HepG2 (cell line): ENCODE data around the gene PLLP. TPM values are rescaled to one million over a fixed set of nuclear protein-coding genes. Genes with fewer than 3 reads are reported as not detected.

ENCODE experiments used
- ATAC-seq: fragments of 200-7000 bp; cut with Tn5 transposase; 3 replicates; pipeline ENCODE4 v1.9.1; 2020; ENCODE audit warnings: mild to moderate bottlenecking, moderate library complexity
- BruUV-seq: library from RNA; stranded (reverse); fragments of 400-500 nt; replicated peaks from 2 replicates; lab custom pipeline; 2021; lab: Mats Ljungman, UMichigan
- CTCF ChIA-PET: fragments of 300-600 bp; formaldehyde crosslinking; extraction: SDS; loops from one replicate; lab custom pipeline; 2021; ENCODE audit warnings: low total read pairs, inconsistent platforms, low intra/inter-chr PET ratio; lab: Yijun Ruan, JAX
- POLR2A ChIA-PET: fragments of 350-600 bp; sonication (Branson Sonifier 250); formaldehyde crosslinking; loops from one replicate; lab custom pipeline; 2020; ENCODE audit warnings: antibody characterized with exemption, inconsistent platforms; lab: Yijun Ruan, JAX
- DNase-seq: peaks from one replicate; pipeline ENCODE4 v3.0.0-alpha.2; 2015; ENCODE audit warnings: low spot score
- FAIRE-seq: peaks from 3 replicates; lab custom pipeline; 2011; peaks lifted over from hg19 to GRCh38; lab: Jason Lieb, UNC
- H2AFZ ChIP-seq: one replicate; pipeline ENCODE4 v1.6.1; 2011; ENCODE audit warnings: low read length, inconsistent platforms
- H3K27ac ChIP-seq: fragments of 300-600 bp; 3 replicates; pipeline ENCODE4 v1.8.0; 2011; ENCODE audit warnings: mixed run types, mild to moderate bottlenecking, mixed read lengths, low read length, inconsistent platforms; ENCODE audit not compliant: insufficient read depth; ENCODE audit errors: extremely low read length
- H3K27me3 ChIP-seq, 2 experiments: fragments of 200-600 bp in 1 of 2; 2 replicates in 1 of 2; 3 replicates in 1 of 2; pipeline versions ENCODE4 v1.6.0 to v1.8.0; 2011; ENCODE audit warnings: low read length in 2 of 2, mild to moderate bottlenecking in 2 of 2, moderate library complexity in 2 of 2, inconsistent platforms in 1 of 2; ENCODE audit not compliant: insufficient read depth in 2 of 2, control insufficient read depth in 1 of 2
- H3K36me3 ChIP-seq, 2 experiments: fragments of 200-600 bp in 1 of 2; replicated peaks in 1 of 2; 2 replicates in 1 of 2; 3 replicates in 1 of 2; pipeline versions ENCODE4 v1.5.1 to v1.8.0; 2011; ENCODE audit warnings: low read length in 2 of 2, inconsistent platforms in 1 of 2; ENCODE audit not compliant: insufficient read depth in 2 of 2, control insufficient read depth in 1 of 2
- H3K4me1 ChIP-seq: 2 replicates; pipeline ENCODE4 v1.5.1; 2012; ENCODE audit warnings: low read length, inconsistent platforms; ENCODE audit not compliant: insufficient read depth
- H3K4me2 ChIP-seq: 2 replicates; pipeline ENCODE4 v1.6.0; 2011; ENCODE audit warnings: low read depth, low read length, inconsistent platforms
- H3K4me3 ChIP-seq, 3 experiments: fragments of 200-600 bp in 1 of 3; sonication (generic), shearing (Covaris generic) in 1 of 3; replicated peaks in 1 of 3; 2 replicates each; pipeline ENCODE4 v1.5.1; 2011 to 2016; ENCODE audit warnings: low read length in 3 of 3, inconsistent platforms in 2 of 3, low read depth in 2 of 3, mild to moderate bottlenecking in 2 of 3, control low read depth in 1 of 3, mixed read lengths in 1 of 3; ENCODE audit not compliant: insufficient read depth in 1 of 3
- H3K79me2 ChIP-seq: one replicate; pipeline ENCODE4 v1.6.1; 2011; ENCODE audit warnings: low read length, inconsistent platforms; ENCODE audit not compliant: insufficient read depth
- H3K9ac ChIP-seq: 2 replicates; pipeline ENCODE4 v1.6.0; 2011; ENCODE audit warnings: mild to moderate bottlenecking, low read depth, low read length, inconsistent platforms; ENCODE audit not compliant: insufficient read depth
- H3K9me3 ChIP-seq: 2 replicates; pipeline ENCODE4 v1.5.1; 2012; ENCODE audit warnings: mild to moderate bottlenecking, low read length
- H4K20me1 ChIP-seq: 2 replicates; pipeline ENCODE4 v1.6.0; 2011; ENCODE audit warnings: inconsistent platforms, mild to moderate bottlenecking, low read length, moderate library complexity; ENCODE audit not compliant: insufficient read depth
- ETS1 ChIP-seq: sonication (generic); formaldehyde crosslinking; IDR thresholded peaks from 2 replicates; pipeline ENCODE4 v1.4.0; 2020; ENCODE audit warnings: missing genetic modification reagents
- JUND ChIP-seq: sonication (generic); formaldehyde crosslinking; IDR thresholded peaks from 2 replicates; pipeline ENCODE4 v1.8.0; 2022; ENCODE audit warnings: mild to moderate bottlenecking, missing genetic modification reagents
- MAZ ChIP-seq, 2 experiments: sonication (generic) in 1 of 2; formaldehyde crosslinking in 1 of 2; IDR thresholded peaks; 2 replicates each; pipeline versions ENCODE4 v1.5.0 to v1.6.1; 2012 to 2020; ENCODE audit warnings: low read depth in 2 of 2, mild to moderate bottlenecking in 2 of 2, borderline replicate concordance in 1 of 2, improper control_type of control experiment in 1 of 2, low read length in 1 of 2, missing genetic modification reagents in 1 of 2, moderate library complexity in 1 of 2
- MED8 ChIP-seq: sonication (generic); formaldehyde crosslinking; IDR thresholded peaks from 2 replicates; pipeline ENCODE4 v1.8.1; 2023; ENCODE audit warnings: mild to moderate bottlenecking, missing genetic modification reagents; ENCODE audit not compliant: insufficient replicate concordance
- ZMYM3 ChIP-seq: sonication (generic); formaldehyde crosslinking; IDR thresholded peaks from 2 replicates; pipeline ENCODE4 v1.5.1; 2020; ENCODE audit warnings: mild to moderate bottlenecking, missing genetic modification reagents
- ZSCAN30 ChIP-seq: sonication (generic); formaldehyde crosslinking; IDR thresholded peaks from 2 replicates; pipeline ENCODE4 v1.5.0; 2020; ENCODE audit warnings: mild to moderate bottlenecking, missing genetic modification reagents
- WGBS: methylation state at CpG from one replicate; pipeline ENCODE4 v1.1.6; 2017; ENCODE audit warnings: low lambda C conversion rate; 5-methylcytosine and 5-hydroxymethylcytosine counted together
- in situ Hi-C: cut with HindIII; loops from 2 replicates; pipeline ENCODE4 v1.10.0; 2017; ENCODE audit warnings: low pct_unique_long_range_greater_than_20kb; ENCODE audit not compliant: extremely low pct_ligation_motif_present
- intact Hi-C: fragments of 100-400 bp; cut with micrococcal nuclease; formaldehyde crosslinking; loops from one replicate; pipeline ENCODE4 v1.10.0; 2022; ENCODE audit not compliant: unreplicated experiment
- polyA plus RNA-seq, 8 experiments: library from polyadenylated mRNA; depleted of rRNA in 3 of 8; stranded (reverse) in 7 of 8; unstranded in 1 of 8; fragments of >200 nt; fragmentation: Illumina TruSeq in 4 of 8; extraction: Trizol in 4 of 8; gene quantifications; 2 replicates each; pipeline versions ENCODE4 v1.2.1 to v1.2.3, GENCODE V29; 2011 to 2016; ENCODE audit warnings: low read depth in 4 of 8, missing spikeins in 1 of 8, mixed read lengths in 1 of 8; ENCODE audit not compliant: insufficient read depth in 1 of 8
- total RNA-seq, 5 experiments: library from RNA; depleted of rRNA; stranded (reverse); fragments of >200 nt; fragmentation: Illumina TruSeq; extraction: Trizol; gene quantifications; 2 replicates each; pipeline ENCODE4 v1.2.3, GENCODE V29; 2016; ENCODE audit warnings: low read depth in 1 of 5
- TF ChIP-seq, protein P1 (sequence below): sonication (generic); formaldehyde crosslinking; IDR thresholded peaks from 2 replicates; pipeline ENCODE4 v1.5.1; 2020; ENCODE audit warnings: missing genetic modification reagents, mild to moderate bottlenecking, borderline replicate concordance

Gene PLLP
- total and polyA plus RNA-seq, 2 of the 13 experiments (the other 11 are each of a cell fraction or from before 2014, with no cell fraction given), result 60.6 to 127 TPM

DNA sequence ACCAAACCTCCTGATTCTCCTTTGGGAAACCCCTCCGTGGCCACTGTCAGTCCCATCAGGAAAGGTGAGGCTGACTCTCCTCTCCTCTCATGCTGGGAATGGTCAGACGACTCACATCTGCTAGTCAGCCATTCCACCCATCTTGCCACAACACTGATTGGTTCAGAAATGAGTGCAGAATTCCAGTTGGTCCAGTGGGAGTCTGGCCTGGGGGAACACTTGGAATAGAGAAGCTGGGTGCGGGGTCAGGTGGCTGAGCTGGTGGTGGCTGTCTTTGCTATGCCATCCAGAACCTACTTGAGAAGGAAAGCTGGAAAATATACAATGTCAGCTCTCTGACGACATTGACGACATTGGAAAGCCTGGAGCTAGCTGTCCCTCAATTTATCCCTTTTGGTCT, 23.6 kb upstream of the PLLP start:
- Histone ChIP-seq H2AFZ (no peak overlapping the region), H3K9me3 (no peaks in the 10 kb centered on the region), H3K36me3 (no peaks in the 10 kb centered on the region)
- no peak for TF ChIP-seq MED8 (CRISPR knock-in tag)
- no peak for TF ChIP-seq MAZ (IDR thresholded peaks at IDR 0.05; ENCODE audit: borderline replicate concordance, low read depth, low read length)
- TF ChIP-seq MAZ (CRISPR knock-in tag; IDR thresholded peaks at IDR 0.05; ENCODE audit: low read depth), result 0 out of 2 replicates have a peak, but pooled peaks have one; percentile 11
- TF ChIP-seq, protein P1, sequence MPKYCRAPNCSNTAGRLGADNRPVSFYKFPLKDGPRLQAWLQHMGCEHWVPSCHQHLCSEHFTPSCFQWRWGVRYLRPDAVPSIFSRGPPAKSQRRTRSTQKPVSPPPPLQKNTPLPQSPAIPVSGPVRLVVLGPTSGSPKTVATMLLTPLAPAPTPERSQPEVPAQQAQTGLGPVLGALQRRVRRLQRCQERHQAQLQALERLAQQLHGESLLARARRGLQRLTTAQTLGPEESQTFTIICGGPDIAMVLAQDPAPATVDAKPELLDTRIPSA (CRISPR knock-in tag), result 0 out of 2 replicates have a peak, but pooled peaks have one; percentile 22
- TF ChIP-seq ZMYM3 (CRISPR knock-in tag), result 0 out of 2 replicates have a peak, but pooled peaks have one; percentile 23
- no peak for TF ChIP-seq ZSCAN30
- TF ChIP-seq ETS1, result no peak
- peak; percentile 17; the same call in 1 of the 2 replicates for TF ChIP-seq JUND (CRISPR knock-in tag)
- TF ChIP-seq, all 625 proteins: peak for 4
- no peak for ATAC-seq
- Histone ChIP-seq H3K9ac (no peak overlapping the region), H3K27ac (no peak overlapping the region), H3K79me2 (no peaks in the 10 kb centered on the region), H3K4me1 (peaks cover 60% of the 10 kb centered on the region), H4K20me1 (no peaks in the 10 kb centered on the region), H3K4me2 (no peak overlapping the region), H3K27me3 (peaks cover 0 to 10% of the 10 kb centered on the region in 2 experiments; a peak in 2 of 5 replicates), H3K4me3 (no peak overlapping the region)
- intact Hi-C loops, result no loop called here
- BruUV-seq, result no TSS peak
- in situ Hi-C loops, result no loop called here
- no peak for DNase-seq
- POLR2A ChIA-PET, result interaction anchor here (12.2 kb wide), 1 partner anchor 67 kb away, joined by 303 read pairs; the partner anchor contains the start of gene CX3CL1
- CTCF ChIA-PET, result no interaction called here
- no peak for FAIRE-seq
- 26% methylated on average over 5 of the region's 5 CpGs for WGBS
